Erythroblast (primary cell): Measurements from ENCODE around the gene VWC2.

Experiments used
- GATA1 ChIP-seq: IDR thresholded peaks from 2 replicates; pipeline ENCODE4 v1.6.1; 2011; ENCODE audit warnings: low read depth, mild to moderate bottlenecking, control low read depth, low read length, moderate library complexity
- POLR2A ChIP-seq: IDR thresholded peaks from 2 replicates; pipeline ENCODE4 v1.6.1; 2011; ENCODE audit warnings: mild to moderate bottlenecking, low read length

DNA sequence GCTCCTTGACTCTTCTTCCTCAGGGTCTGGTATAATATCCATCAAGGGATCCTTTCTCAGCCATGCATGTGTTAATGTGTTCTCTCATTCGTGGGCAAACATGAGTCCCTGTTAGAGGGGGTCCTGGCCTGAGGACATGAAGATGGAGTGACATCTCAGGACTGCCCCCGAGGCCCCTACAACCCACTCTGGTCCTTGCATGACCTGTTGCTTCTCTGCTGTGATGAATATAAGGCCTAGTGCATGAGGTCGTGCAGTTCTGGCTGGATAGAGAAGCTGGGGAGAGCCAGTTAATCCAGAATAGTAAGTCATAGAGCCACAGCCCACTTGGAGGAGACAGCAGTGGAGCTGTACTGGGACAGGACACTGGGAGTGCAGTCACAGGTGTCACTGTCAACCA is 4.6 kb upstream of the VWC2 start:
- TF ChIP-seq POLR2A (no peak), GATA1 (no peak)
